ENCODE measurements around the gene SRPRA. TPM values are rescaled to one million over a fixed set of nuclear protein-coding genes. Genes with fewer than 3 reads are reported as not detected.

Gene SRPRA
- total RNA-seq, 2 experiments from 2014 or later, result 99.0 to 103 TPM

GRCh38 chr11:126282736-126283591 is 14.3 kb upstream of the SRPRA start, which contains the start of gene TIRAP:
Gene TIRAP (plus strand): TSS chr11:126283093. CDS start chr11:126290895, 7,802 bp downstream.
- CTCF ChIA-PET, result interaction anchor here (0.7 to 2.2 kb wide), 7 partner anchors 14 to 695 kb away, joined by 3 to 5 read pairs (median 4); partner anchors contain the start of genes FOXRED1 and SRPRA
- no peaks in the 10 kb centered on the region for H3K9me3 Mint-ChIP-seq (ENCODE audit: insufficient read depth)
- POLR2A ChIA-PET, result interaction anchor here (0.6 to 4.9 kb wide), 8 partner anchors 13 to 687 kb away, joined by 3 to 52 read pairs (median 5); partner anchors contain the start of genes DCPS, FOXRED1 and SRPRA
- no peaks in the 10 kb centered on the region for H3K27me3 Mint-ChIP-seq (ENCODE audit: low read depth)
- H3K4me1 Mint-ChIP-seq (ENCODE audit: low read depth), result peaks cover 49% of the 10 kb centered on the region
- peak within 1 kb of the TSS; percentile 93 for H3K4me3 Mint-ChIP-seq
- DNase-seq (peak; percentile 78), ATAC-seq (peak; percentile 87)
- H3K27ac Mint-ChIP-seq, result peak within 1 kb of the TSS; percentile 94
- H3K36me3 Mint-ChIP-seq (ENCODE audit: low read depth), result peaks cover 21% of the 10 kb centered on the region

- ATAC-seq (peak; percentile 34), DNase-seq (peak; percentile 48)
- Mint-ChIP-seq H3K4me1 (ENCODE audit: low read depth) (peaks cover 49% of the 10 kb centered on the region), H3K27ac (peak overlapping the region; percentile 86), H3K27me3 (ENCODE audit: low read depth) (no peaks in the 10 kb centered on the region), H3K36me3 (ENCODE audit: low read depth) (peaks cover 26% of the 10 kb centered on the region), H3K9me3 (ENCODE audit: insufficient read depth) (no peaks in the 10 kb centered on the region), H3K4me3 (peak overlapping the region; percentile 81)
- ChIA-PET CTCF (interaction anchor here (0.7 to 2.2 kb wide), 5 partner anchors 14 to 694 kb away, joined by 3 to 5 read pairs (median 4); partner anchors contain the start of gene SRPRA), POLR2A (interaction anchor here (0.6 to 4.9 kb wide), 7 partner anchors 12 to 687 kb away, joined by 3 to 52 read pairs (median 5); partner anchors contain the start of genes DCPS, FOXRED1 and SRPRA)
Observed at GRCh38 chr11:126282361-126282735, 13.7 kb upstream of the SRPRA start.

GRCh38 chr11:126281666-126282175 is 13.0 kb upstream of the SRPRA start:
- no peaks in the 10 kb centered on the region for H3K27me3 Mint-ChIP-seq (ENCODE audit: low read depth)
- H3K27ac Mint-ChIP-seq, result peak overlapping the region; percentile 86
- DNase-seq (no peak), ATAC-seq (no peak)
- H3K9me3 Mint-ChIP-seq (ENCODE audit: insufficient read depth), result no peaks in the 10 kb centered on the region
- POLR2A ChIA-PET, result interaction anchor here (1.1 to 4.9 kb wide), 5 partner anchors 11 to 72 kb away, joined by 3 to 52 read pairs (median 5); partner anchors contain the start of genes DCPS, FOXRED1 and SRPRA
- peak overlapping the region; percentile 81 for H3K4me3 Mint-ChIP-seq
- H3K4me1 Mint-ChIP-seq (ENCODE audit: low read depth), result peaks cover 49% of the 10 kb centered on the region
- CTCF ChIA-PET, result interaction anchor here (0.9 to 1.5 kb wide), 4 partner anchors 14 to 37 kb away, joined by 3 to 5 read pairs (median 4); partner anchors contain the start of gene SRPRA
- H3K36me3 Mint-ChIP-seq (ENCODE audit: low read depth), result peaks cover 28% of the 10 kb centered on the region

GRCh38 chr11:126281245-126281644 is 12.6 kb upstream of the SRPRA start:
- peaks cover 28% of the 10 kb centered on the region for H3K36me3 Mint-ChIP-seq (ENCODE audit: low read depth)
- H3K27ac Mint-ChIP-seq, result peak overlapping the region; percentile 86
- H3K27me3 Mint-ChIP-seq (ENCODE audit: low read depth), result no peaks in the 10 kb centered on the region
- ChIA-PET CTCF (interaction anchor here (1.5 kb wide), 1 partner anchor 30 kb away, joined by 4 read pairs; no protein-coding TSS in a partner anchor), POLR2A (interaction anchor here (0.8 to 4.9 kb wide), 5 partner anchors 11 to 38 kb away, joined by 3 to 52 read pairs (median 4); partner anchors contain the start of genes DCPS, FOXRED1 and SRPRA)
- ATAC-seq, result no peak
- no peaks in the 10 kb centered on the region for H3K9me3 Mint-ChIP-seq (ENCODE audit: insufficient read depth)
- H3K4me1 Mint-ChIP-seq (ENCODE audit: low read depth), result peaks cover 49% of the 10 kb centered on the region
- no peak overlapping the region for H3K4me3 Mint-ChIP-seq
- no peak for DNase-seq

GRCh38 chr11:126280595-126280994 is 11.9 kb upstream of the SRPRA start:
- Mint-ChIP-seq H3K9me3 (ENCODE audit: insufficient read depth) (no peaks in the 10 kb centered on the region), H3K36me3 (ENCODE audit: low read depth) (peaks cover 33% of the 10 kb centered on the region), H3K27ac (peak overlapping the region; percentile 86), H3K27me3 (ENCODE audit: low read depth) (no peaks in the 10 kb centered on the region), H3K4me1 (ENCODE audit: low read depth) (peaks cover 49% of the 10 kb centered on the region), H3K4me3 (peak overlapping the region; percentile 23)
- CTCF ChIA-PET, result interaction anchor here (1.5 kb wide), 1 partner anchor 30 kb away, joined by 4 read pairs; no protein-coding TSS in a partner anchor
- DNase-seq, result no peak
- no peak for ATAC-seq
- POLR2A ChIA-PET, result interaction anchor here (0.8 to 4.9 kb wide), 3 partner anchors 10 to 38 kb away, joined by 3 to 52 read pairs (median 4); partner anchors contain the start of genes FOXRED1 and SRPRA

GRCh38 chr11:126279191-126279590 is 10.5 kb upstream of the SRPRA start:
- POLR2A ChIA-PET, result no interaction called here

GRCh38 chr11:126277780-126278179 is 9.1 kb upstream of the SRPRA start:
- CTCF ChIA-PET, result no interaction called here

More at GRCh38 chr11:126279191-126279590, 10.5 kb upstream of the SRPRA start:
- H3K4me3 Mint-ChIP-seq, result no peak overlapping the region
- H3K9me3 Mint-ChIP-seq (ENCODE audit: insufficient read depth), result no peaks in the 10 kb centered on the region
- ATAC-seq (no peak), DNase-seq (no peak)
- CTCF ChIA-PET, result interaction anchor here (1.0 kb wide), 2 partner anchors 31 to 202 kb away, joined by 3 to 4 read pairs; no protein-coding TSS in a partner anchor
- peak overlapping the region; percentile 86 for H3K27ac Mint-ChIP-seq
- H3K4me1 Mint-ChIP-seq (ENCODE audit: low read depth), result peaks cover 43% of the 10 kb centered on the region
- no peaks in the 10 kb centered on the region for H3K27me3 Mint-ChIP-seq (ENCODE audit: low read depth)
- H3K36me3 Mint-ChIP-seq (ENCODE audit: low read depth), result peaks cover 45% of the 10 kb centered on the region

GRCh38 chr11:126277322-126277721 is 8.6 kb upstream of the SRPRA start:
- Mint-ChIP-seq H3K27ac (no peak overlapping the region), H3K9me3 (ENCODE audit: insufficient read depth) (no peaks in the 10 kb centered on the region), H3K27me3 (ENCODE audit: low read depth) (no peaks in the 10 kb centered on the region), H3K4me3 (no peak overlapping the region), H3K4me1 (ENCODE audit: low read depth) (peaks cover 35% of the 10 kb centered on the region), H3K36me3 (ENCODE audit: low read depth) (peaks cover 58% of the 10 kb centered on the region)
- ChIA-PET CTCF (no interaction called here), POLR2A (no interaction called here)
- DNase-seq (no peak), ATAC-seq (no peak)

More at GRCh38 chr11:126277780-126278179, 9.1 kb upstream of the SRPRA start:
- Mint-ChIP-seq H3K9me3 (ENCODE audit: insufficient read depth) (no peaks in the 10 kb centered on the region), H3K4me1 (ENCODE audit: low read depth) (peaks cover 36% of the 10 kb centered on the region), H3K27ac (no peak overlapping the region), H3K27me3 (ENCODE audit: low read depth) (no peaks in the 10 kb centered on the region), H3K4me3 (no peak overlapping the region), H3K36me3 (ENCODE audit: low read depth) (peaks cover 53% of the 10 kb centered on the region)
- DNase-seq, result no peak
- no peak for ATAC-seq
- POLR2A ChIA-PET, result no interaction called here

- Mint-ChIP-seq H3K36me3 (ENCODE audit: low read depth) (peaks cover 63% of the 10 kb centered on the region), H3K27ac (peak overlapping the region; percentile 95), H3K27me3 (ENCODE audit: low read depth) (no peaks in the 10 kb centered on the region), H3K4me3 (peak overlapping the region; percentile 92), H3K4me1 (ENCODE audit: low read depth) (peaks cover 45% of the 10 kb centered on the region), H3K9me3 (ENCODE audit: insufficient read depth) (no peaks in the 10 kb centered on the region)
- POLR2A ChIA-PET, result interaction anchor here (0.5 to 6.4 kb wide), 6 partner anchors 14 to 1336 kb away, joined by 3 to 52 read pairs (median 5); partner anchors contain the start of genes DCPS, FAM118B, RPUSD4 and TIRAP
- CTCF ChIA-PET, result interaction anchor here (1.1 to 1.4 kb wide), 3 partner anchors 14 to 74 kb away, joined by 3 to 4 read pairs (median 4); partner anchors contain the start of gene TIRAP
- no peak for DNase-seq
- peak; percentile 2 for ATAC-seq
Observed at GRCh38 chr11:126268361-126268707, 361 bp downstream of the SRPRA start.

GRCh38 chr11:126267650-126268049 is 1.0 kb downstream of the SRPRA start:
- ChIA-PET POLR2A (interaction anchor here (1.5 to 6.4 kb wide), 3 partner anchors 14 to 198 kb away, joined by 3 to 52 read pairs (median 10); partner anchors contain the start of genes FAM118B, RPUSD4 and TIRAP), CTCF (interaction anchor here (1.3 to 1.4 kb wide), 2 partner anchors 15 to 74 kb away, joined by 3 to 4 read pairs; partner anchors contain the start of gene TIRAP)
- Mint-ChIP-seq H3K36me3 (ENCODE audit: low read depth) (peaks cover 62% of the 10 kb centered on the region), H3K27me3 (ENCODE audit: low read depth) (no peaks in the 10 kb centered on the region), H3K27ac (peak overlapping the region; percentile 95), H3K4me3 (peak overlapping the region; percentile 92), H3K4me1 (ENCODE audit: low read depth) (peaks cover 43% of the 10 kb centered on the region), H3K9me3 (ENCODE audit: insufficient read depth) (no peaks in the 10 kb centered on the region)
- no peak for ATAC-seq
- no peak for DNase-seq

GRCh38 chr11:126265811-126266210 is 2.9 kb downstream of the SRPRA start:
- Mint-ChIP-seq H3K9me3 (ENCODE audit: insufficient read depth) (no peaks in the 10 kb centered on the region), H3K4me1 (ENCODE audit: low read depth) (peaks cover 34% of the 10 kb centered on the region), H3K4me3 (no peak overlapping the region), H3K36me3 (ENCODE audit: low read depth) (peaks cover 64% of the 10 kb centered on the region), H3K27ac (peak overlapping the region; percentile 11), H3K27me3 (ENCODE audit: low read depth) (no peaks in the 10 kb centered on the region)
- ATAC-seq (no peak), DNase-seq (no peak)
- ChIA-PET POLR2A (no interaction called here), CTCF (no interaction called here)

Data from activated CD8-positive, alpha-beta T cell treated with anti-CD3 and anti-CD28 coated beads, Interleukin-2, amount 10 ng/mL, durations not matched to agents 7 days and 5 days (primary cell).